Transverse colon (tissue), 4 donors: ENCODE data around the gene TUBB4A. TPM values are rescaled to one million over a fixed set of nuclear protein-coding genes. Genes with fewer than 3 reads are reported as not detected.

ENCODE experiments used
- DNase-seq: peaks from one replicate; pipeline ENCODE4 v3.0.0-alpha.2; 2019
- H3K27ac ChIP-seq, 4 donors: fragments of 200-600 bp; sonication (generic); 2 replicates each; pipeline ENCODE4 v1.5.1; 2016 to 2018; ENCODE audit warnings: inconsistent platforms in 4 of 4
- H3K27me3 ChIP-seq: fragments of 200-600 bp; sonication (generic); 2 replicates; pipeline ENCODE4 v1.5.1; 2017; ENCODE audit warnings: inconsistent platforms
- H3K36me3 ChIP-seq, 4 donors: fragments of 200-600 bp; sonication (generic); 2 replicates each; pipeline ENCODE4 v1.5.1; 2017 to 2019; ENCODE audit warnings: inconsistent platforms in 4 of 4
- H3K4me1 ChIP-seq, 4 donors: fragments of 200-600 bp; sonication (generic); 2 replicates each; pipeline ENCODE4 v1.5.1; 2017 to 2020; ENCODE audit warnings: inconsistent platforms in 4 of 4
- H3K4me3 ChIP-seq, 4 donors: fragments of 200-600 bp; sonication (generic); 1 replicate in 1 of 4; 2 replicates in 3 of 4; pipeline versions ENCODE4 v1.5.1 to v1.6.1; 2017 to 2019; ENCODE audit warnings: inconsistent platforms in 4 of 4
- H3K9me3 ChIP-seq, 2 donors: fragments of 200-600 bp; sonication (generic); 2 replicates each; pipeline ENCODE4 v1.5.1; 2017 to 2019; ENCODE audit warnings: inconsistent platforms in 2 of 2
- CTCF ChIP-seq, 5 experiments: fragments of 200-600 bp in 3 of 5; fragments of 450-650 bp in 2 of 5; sonication (generic) in 3 of 5; IDR thresholded peaks; 1 replicate in 2 of 5; 2 replicates in 3 of 5; pipeline ENCODE4 v1.5.1; 2016 to 2017; ENCODE audit warnings: antibody characterized with exemption in 5 of 5, inconsistent platforms in 3 of 5, mild to moderate bottlenecking in 2 of 5, moderate library complexity in 1 of 5
- EP300 ChIP-seq: sonication (generic); formaldehyde crosslinking; IDR thresholded peaks from one replicate; pipeline ENCODE4 v1.6.1; 2017; ENCODE audit warnings: antibody characterized with exemption, low read depth
- POLR2A ChIP-seq: fragments of 450-650 bp; IDR thresholded peaks from one replicate; pipeline ENCODE4 v1.6.1; 2016; ENCODE audit warnings: antibody characterized with exemption, mild to moderate bottlenecking, moderate library complexity
- POLR2AphosphoS5 ChIP-seq, 3 donors: sonication (generic); formaldehyde crosslinking; IDR thresholded peaks; one replicate each; pipeline ENCODE4 v1.6.1; 2016; ENCODE audit warnings: antibody characterized with exemption in 3 of 3
- WGBS, 2 donors: methylation state at CpG; one replicate each; pipeline ENCODE4 v1.1.5; 2018; ENCODE audit warnings: low coverage in 1 of 2; 5-methylcytosine and 5-hydroxymethylcytosine counted together
- in situ Hi-C, 4 donors: fragments of 200-750 bp; cut with MboI; loops; one replicate each; pipeline versions ENCODE4 v1.15.0 to v1.15.1; 2017; ENCODE audit warnings: low sequenced_read_pairs in 3 of 4, low pct_ligation_motif_present in 1 of 4, low pct_unique_long_range_greater_than_20kb in 1 of 4
- intact Hi-C: fragments of 100-400 bp; cut with DNase I; formaldehyde crosslinking; loops from one replicate; pipeline ENCODE4 v1.15.1; 2023; ENCODE audit warnings: low total_unique reads
- total RNA-seq, 4 donors: library from RNA; depleted of rRNA; stranded (reverse); fragments of >200 nt; gene quantifications; one replicate each; pipeline ENCODE4 v1.1.0, GENCODE V29; 2016

Gene TUBB4A
- total RNA-seq, 4 donors from 2014 or later, result 0.60 to 1.3 (median 1.1) TPM; not detected in 1

- Histone ChIP-seq H3K4me3 (no peak overlapping the region), H3K27me3 (peaks cover 45% of the 10 kb centered on the region), H3K9me3 (no peaks in the 10 kb centered on the region), H3K36me3 (no peaks in the 10 kb centered on the region), H3K27ac (no peak overlapping the region), H3K4me1 (peaks cover 0 to 11% (median 10%) of the 10 kb centered on the region in 4 donors)
- in situ Hi-C loops, result loop anchor here in 2 of 4 donors (25.0 kb wide), 2 partner anchors 134 to 359 kb away; no protein-coding TSS in a partner anchor
- no peak for TF ChIP-seq EP300
- TF ChIP-seq CTCF (IDR thresholded peaks at IDR 0.05), result no peak
- TF ChIP-seq POLR2A, result no peak
- no peak for TF ChIP-seq POLR2AphosphoS5 (IDR thresholded peaks at IDR 0.05)
- WGBS, 2 donors, result 78% methylated on average over 9 of the region's 9 CpGs; no CpG with 5 or more reads in 1 of the 2 donors
- intact Hi-C loops, result no loop called here
- DNase-seq, result no peak
Observed at GRCh38 chr19:6503407-6504201, 1.5 kb upstream of the TUBB4A start.

GRCh38 chr19:6500837-6501739, 1.0 kb downstream of the TUBB4A start:
- peaks cover 45% of the 10 kb centered on the region for H3K27me3 ChIP-seq
- H3K4me1 ChIP-seq, result peaks cover 0 to 11% (median 10%) of the 10 kb centered on the region in 4 donors
- whole genome bisulfite sequencing, 2 donors, result 63% methylated on average over 22 of the region's 24 CpGs; no CpG with 5 or more reads in 1 of the 2 donors
- TF ChIP-seq EP300 (no peak), POLR2A (no peak), CTCF (IDR thresholded peaks at IDR 0.05) (no peak), POLR2AphosphoS5 (IDR thresholded peaks at IDR 0.05) (no peak)
- no peak overlapping the region for H3K4me3 ChIP-seq
- no peaks in the 10 kb centered on the region for H3K36me3 ChIP-seq
- no peak for DNase-seq
- H3K9me3 ChIP-seq, result no peaks in the 10 kb centered on the region
- intact Hi-C loops (no loop called here), in situ Hi-C loops (loop anchor here in 2 of 4 donors (25.0 kb wide), 2 partner anchors 136 to 361 kb away; no protein-coding TSS in a partner anchor)
- no peak overlapping the region for H3K27ac ChIP-seq

- Histone ChIP-seq H3K27me3 (peaks cover 42% of the 10 kb centered on the region), H3K27ac (no peak overlapping the region), H3K4me3 (no peak overlapping the region), H3K4me1 (peaks cover 0 to 11% (median 10%) of the 10 kb centered on the region in 4 donors), H3K36me3 (no peaks in the 10 kb centered on the region), H3K9me3 (no peaks in the 10 kb centered on the region)
- in situ Hi-C loops, result no loop called here
- WGBS, 2 donors, result 57 to 58% methylated on average over 11 to 17 of the region's 17 CpGs
- no peak for DNase-seq
- TF ChIP-seq CTCF (IDR thresholded peaks at IDR 0.05), result no peak
- no peak for TF ChIP-seq EP300
- TF ChIP-seq POLR2AphosphoS5 (IDR thresholded peaks at IDR 0.05), result no peak
- no peak for TF ChIP-seq POLR2A
- intact Hi-C loops, result no loop called here
Observed at GRCh38 chr19:6499052-6499790, 2.9 kb downstream of the TUBB4A start.
